ENCODE data around the gene TGDS.
"Not testable (repeated sequence)": the region's sequence is repeated elsewhere in the genome, so short reads cannot be mapped to it uniquely, and the experiment has no call there.

TGDS gene, protein sequence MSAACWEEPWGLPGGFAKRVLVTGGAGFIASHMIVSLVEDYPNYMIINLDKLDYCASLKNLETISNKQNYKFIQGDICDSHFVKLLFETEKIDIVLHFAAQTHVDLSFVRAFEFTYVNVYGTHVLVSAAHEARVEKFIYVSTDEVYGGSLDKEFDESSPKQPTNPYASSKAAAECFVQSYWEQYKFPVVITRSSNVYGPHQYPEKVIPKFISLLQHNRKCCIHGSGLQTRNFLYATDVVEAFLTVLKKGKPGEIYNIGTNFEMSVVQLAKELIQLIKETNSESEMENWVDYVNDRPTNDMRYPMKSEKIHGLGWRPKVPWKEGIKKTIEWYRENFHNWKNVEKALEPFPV

GRCh38 chr13:94595950-94596574 lies at the start of gene TGDS:
TGDS (minus strand) TSS chr13:94596152; CDS start chr13:94596136, 16 bp downstream.
- peak; percentile 88 for DNase-seq

- DNase-seq: no peak
Measured at GRCh38 chr13:94641409-94641941, 45.5 kb upstream of the TGDS start.

GRCh38 chr13:94640721-94641120 lies 44.8 kb upstream of the TGDS start:
- DNase-seq: no peak

DNA sequence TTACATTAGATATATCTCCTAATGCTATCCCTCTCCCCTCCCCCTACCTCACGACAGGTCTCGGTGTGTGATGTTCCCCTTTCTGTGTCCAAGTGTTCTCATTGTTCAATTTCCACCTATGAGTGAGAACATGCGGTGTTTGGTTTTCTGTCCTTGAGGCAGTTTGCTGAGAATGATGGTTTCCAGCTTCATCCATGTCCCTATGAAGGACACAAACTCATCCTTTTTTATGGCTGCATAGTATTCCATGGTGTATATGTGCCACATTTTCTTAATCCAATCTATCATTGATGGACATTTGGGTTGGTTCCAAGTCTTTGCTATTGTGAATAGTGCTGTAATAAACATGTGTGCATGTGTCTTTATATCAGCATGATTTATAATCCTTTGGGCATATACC lies 41.7 kb upstream of the TGDS start:
- DNase-seq: not testable (repeated sequence)

DNA sequence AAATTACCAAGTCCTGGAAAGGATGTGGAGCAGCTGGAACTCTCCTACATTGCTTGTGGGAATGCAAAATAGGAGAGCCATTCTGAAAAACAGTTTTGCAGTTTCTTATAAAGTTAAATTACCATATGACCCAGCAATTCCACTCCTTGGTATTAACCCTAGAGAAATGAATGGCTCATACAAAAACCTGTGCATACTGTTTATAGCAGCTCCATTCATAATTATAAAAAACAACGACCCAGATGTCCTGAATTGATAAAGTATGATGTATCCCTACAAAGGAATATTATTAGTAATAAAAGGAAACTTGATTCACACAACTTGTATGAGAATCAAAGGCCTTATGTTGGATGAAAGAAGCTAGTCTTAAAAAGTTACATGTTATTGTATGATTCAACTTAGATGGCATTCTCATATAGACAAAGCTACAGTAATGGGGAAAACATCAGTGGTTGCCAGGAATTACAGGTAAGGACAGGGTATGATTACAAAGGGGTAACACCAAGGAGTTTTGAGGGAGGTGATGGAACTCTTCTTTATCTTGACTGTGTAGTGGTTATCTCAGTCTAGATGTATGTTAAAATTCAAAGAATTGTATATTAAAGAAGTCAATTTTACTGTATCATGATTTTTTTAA lies 41.1 kb upstream of the TGDS start:
- no peak for DNase-seq

DNA sequence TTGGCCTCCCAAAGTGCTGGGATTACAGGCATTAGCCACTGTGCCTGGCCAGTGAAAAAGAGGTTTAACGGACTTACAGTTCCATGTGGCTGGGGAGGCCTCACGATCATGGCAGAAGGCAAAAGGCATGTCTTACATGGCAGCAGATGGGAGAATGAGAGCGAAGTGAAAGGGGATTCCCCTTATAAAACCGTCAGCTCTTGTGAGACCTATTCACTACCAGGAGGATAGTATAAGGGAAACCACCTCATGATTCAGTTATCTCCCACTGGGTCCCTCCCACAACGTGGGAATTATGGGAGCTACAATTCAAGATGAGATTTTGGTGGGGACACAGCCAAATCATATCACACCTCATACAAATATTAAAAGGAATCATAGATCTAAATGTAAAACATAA lies 40.1 kb upstream of the TGDS start:
- not testable (repeated sequence) for DNase-seq

DNA sequence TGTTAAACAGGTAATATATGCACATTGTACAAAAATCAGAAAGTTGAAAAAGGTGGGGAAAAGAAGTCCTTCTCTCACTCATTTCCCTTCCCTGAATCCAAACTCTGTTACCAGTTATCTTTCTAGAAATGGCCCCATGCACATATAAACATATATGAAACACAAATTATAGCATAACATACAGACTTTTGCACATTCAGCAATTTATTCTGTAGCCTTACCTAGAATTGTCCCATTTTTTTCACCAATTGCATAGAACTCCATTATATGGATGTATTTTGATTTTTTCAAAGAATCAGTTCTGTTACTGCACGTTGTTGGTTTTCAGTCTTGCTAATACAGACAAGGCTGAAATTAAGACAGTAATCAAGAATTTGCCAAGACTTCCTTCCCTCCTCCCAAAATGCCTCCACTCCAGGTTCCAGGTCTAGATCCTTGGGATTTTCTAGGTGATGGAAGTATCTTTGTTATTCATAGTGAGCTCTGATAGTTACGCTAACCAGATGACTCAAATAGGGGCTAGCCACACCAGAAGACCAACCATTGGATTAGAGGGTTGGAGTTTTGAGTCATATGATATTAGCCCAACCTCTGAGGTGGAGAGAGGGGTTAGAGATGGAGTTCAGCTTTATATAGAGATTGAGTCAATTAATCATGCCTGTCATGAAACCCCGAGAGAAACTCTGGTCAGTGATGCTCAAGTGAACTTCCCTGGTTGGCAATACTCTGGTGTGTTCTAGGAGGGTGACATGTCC lies 36.5 kb upstream of the TGDS start:
- no peak for DNase-seq

- no peak for DNase-seq
Measured at GRCh38 chr13:94630858-94631257, 34.9 kb upstream of the TGDS start.

DNA sequence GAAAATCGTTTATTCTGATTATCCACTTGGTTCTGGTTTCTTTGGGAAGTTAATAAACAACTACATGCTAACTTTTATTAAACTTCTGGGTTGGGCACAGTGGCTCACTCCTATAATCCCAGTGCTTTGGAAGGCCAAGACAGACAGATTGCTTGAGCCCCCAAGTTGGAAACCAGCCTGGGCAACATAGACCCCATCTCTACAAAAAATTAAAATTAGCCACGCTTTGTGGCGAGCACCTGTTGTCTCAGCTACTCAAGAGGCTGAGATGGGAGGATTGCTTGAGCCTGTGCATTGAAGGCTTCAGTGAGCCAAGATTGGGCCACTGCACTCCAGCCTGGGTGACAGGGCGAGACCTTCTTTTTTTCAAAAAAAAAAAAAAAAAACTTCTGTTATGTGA lies 27.4 kb upstream of the TGDS start:
- no peak for DNase-seq

GRCh38 chr13:94622344-94622743 lies 26.4 kb upstream of the TGDS start:
- DNase-seq: no peak

DNA sequence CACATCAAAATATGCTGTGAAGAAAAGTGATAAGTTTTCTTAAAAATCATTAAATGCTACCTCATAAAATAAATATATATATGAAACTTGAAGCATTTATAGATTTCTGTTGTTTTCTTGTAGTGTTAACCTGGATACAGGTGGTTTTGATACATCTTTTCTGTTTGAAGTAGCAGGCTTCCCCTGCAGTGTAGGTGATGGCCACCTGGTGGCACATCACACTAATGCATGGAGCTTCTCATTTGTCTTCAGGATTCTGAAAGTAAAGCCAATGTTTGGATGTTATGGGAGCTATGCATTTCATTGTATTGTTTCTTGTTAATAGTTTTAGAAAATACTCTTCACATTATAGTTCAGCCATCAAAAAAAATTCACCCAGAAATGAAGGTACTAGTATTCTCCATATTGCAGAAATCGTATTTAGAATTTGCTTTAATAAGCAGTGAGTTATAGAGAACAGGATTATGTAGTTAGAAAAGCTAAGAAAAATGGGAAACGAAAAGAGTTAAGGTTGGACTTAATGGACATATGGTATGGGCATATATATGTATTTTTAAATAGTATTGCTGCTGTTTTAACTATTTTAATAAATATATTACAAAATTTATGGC lies 24.4 kb upstream of the TGDS start:
- DNase-seq: no peak

- no peak for DNase-seq
Measured at GRCh38 chr13:94617389-94618000, 21.5 kb upstream of the TGDS start.

DNA sequence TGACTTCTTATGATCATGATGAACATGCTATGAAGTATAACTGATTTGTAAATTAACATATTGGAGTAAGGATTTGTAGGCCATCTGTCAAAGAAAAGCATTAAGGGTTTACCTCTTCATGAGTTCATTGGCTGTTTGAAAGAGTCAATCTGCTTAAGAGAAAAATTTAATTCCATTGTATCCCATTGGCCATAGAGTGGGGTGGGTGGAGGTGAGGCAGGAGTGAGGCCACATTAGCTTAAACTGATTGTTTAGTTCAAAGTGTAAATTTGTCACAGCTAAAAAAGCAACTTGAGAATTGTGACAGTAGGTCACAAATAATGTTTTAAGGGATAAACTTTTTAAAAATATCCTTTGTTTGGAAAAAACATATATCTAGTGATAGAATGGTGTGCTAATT lies 17.1 kb upstream of the TGDS start:
- no peak for DNase-seq

DNA sequence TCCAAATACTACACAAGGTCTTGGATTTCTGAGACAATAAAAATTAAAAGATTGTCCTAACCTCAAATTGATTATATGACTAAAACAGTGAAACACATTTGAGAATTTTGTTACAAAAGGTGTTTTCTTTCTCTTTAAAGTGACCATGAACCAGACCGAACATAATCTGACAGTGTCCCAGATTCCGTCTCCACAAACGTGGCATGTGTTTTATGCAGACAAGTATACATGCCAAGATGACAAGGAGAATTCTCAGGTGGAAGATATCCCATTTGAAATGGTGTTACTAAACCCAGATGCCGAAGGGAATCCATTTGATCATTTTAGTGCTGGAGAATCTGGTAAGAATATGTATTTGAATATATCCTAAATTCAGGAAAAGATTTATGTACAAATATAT lies 16.1 kb upstream of the TGDS start:
- no peak for DNase-seq

GRCh38 chr13:94610475-94610874 lies 14.5 kb upstream of the TGDS start:
- no peak for DNase-seq

DNA sequence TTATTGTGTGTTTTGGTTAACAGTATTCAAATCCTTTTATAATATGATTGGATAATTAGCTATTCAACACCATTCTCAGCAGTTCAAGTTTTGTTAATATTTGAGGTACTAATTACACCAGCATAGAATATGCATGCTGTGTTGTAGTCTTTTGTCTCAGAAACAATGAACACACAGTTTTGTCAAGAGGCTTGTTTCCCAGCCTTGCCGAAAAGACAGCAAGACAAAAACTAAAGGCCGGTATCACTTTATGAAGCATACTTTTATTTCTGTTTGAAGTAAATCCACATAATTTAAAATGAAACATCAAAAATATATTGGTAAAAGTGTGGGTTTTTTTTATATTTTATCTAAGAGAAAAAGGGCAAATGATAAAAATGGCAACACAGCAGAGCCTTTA lies 13.2 kb upstream of the TGDS start:
- no peak for DNase-seq

DNA sequence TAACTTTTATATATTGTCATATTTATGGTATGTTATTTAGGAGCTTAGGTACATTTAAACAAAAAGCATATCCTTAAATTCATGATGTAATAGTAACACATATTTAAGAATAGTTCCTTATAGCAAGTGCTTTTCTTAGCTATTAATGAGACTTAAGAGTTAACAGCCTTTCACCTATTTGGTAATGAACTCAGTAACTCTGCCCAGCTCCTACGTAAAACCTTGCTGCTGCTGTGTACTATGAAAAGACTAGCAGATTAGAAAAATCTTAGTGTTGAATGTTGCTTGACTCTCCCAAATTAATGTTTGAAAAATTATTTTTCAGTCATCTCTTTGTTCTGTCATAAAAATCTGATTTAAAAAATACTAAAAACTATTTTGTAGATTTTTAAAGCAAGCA lies 12.6 kb upstream of the TGDS start:
- no peak for DNase-seq

GRCh38 chr13:94607939-94608338 lies 12.0 kb upstream of the TGDS start:
- no peak for DNase-seq

- DNase-seq: no peak
Measured at GRCh38 chr13:94607056-94607455, 11.1 kb upstream of the TGDS start.

- DNase-seq: no peak
Measured at GRCh38 chr13:94602467-94602866, 6.5 kb upstream of the TGDS start.

DNA sequence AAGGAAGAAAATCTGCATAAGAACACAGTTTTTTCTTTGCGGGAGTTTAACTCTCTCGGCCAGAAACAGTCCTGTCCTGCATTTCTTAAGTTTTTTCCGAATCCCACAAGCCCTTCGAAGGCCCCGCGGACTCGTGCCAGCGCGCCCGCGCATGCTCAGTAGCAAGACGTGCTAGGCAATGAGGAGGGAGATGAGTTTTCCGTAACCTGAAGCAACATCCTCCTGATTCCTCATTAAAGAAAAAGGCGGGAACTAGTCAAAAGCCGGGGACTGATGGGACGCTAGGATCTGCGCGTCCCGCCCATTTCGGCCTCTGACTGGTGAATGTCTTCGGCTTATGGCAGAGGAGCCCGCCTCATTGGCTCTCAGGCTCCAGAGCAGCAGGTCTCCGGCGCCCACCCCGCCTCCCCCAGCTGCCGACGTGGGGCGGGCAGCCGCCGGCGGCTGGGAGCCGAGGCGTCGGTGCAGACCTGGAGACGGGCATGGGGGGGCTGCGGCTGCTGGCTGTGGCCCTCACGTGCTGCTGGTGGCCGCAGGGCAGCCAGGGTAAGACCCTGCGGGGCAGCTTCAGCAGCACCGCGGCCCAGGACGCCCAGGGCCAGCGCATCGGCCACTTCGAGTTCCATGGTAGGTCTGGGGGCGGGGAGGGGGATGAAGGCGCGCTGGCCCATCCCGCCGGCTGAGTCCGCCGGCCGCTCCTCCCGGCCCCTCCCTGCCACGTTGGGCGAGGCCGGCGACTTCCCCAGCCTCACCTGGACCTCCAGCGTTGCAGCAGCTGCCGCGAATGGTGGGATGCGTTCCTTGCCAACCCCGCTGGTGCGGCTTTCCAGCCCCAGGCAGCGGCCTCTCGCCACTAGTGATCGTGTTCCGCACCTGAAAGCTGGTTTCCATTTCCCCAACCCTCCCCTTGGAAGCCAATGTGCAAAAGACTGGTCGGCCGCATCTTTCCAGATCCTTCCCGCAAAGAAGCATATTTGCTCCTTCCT lies 5.8 kb upstream of the TGDS start, which contains the start of gene GPR180:
TSS of gene GPR180 (plus strand) at position 412 of the 986 bp plus-strand sequence. CDS start at position 483, 71 bp downstream.
- peak; percentile 97 for DNase-seq

All from KG1 (cell line).